WTC11 (cell line): ENCODE data around the gene PPP1R14B. TPM values are rescaled to one million over a fixed set of nuclear protein-coding genes. Genes with fewer than 3 reads are reported as not detected.

Experiments used
- ATAC-seq: fragments of 200-7000 bp; cut with Tn5 transposase; 2 replicates; pipeline ENCODE4 v1.10.0; 2021; ENCODE audit warnings: mild to moderate bottlenecking, moderate library complexity
- CTCF ChIA-PET: fragments of 300-600 bp; sonication (Branson Sonifier 250); formaldehyde crosslinking; loops from one replicate; lab custom pipeline; 2021; ENCODE audit warnings: antibody characterized with exemption; lab: Charles Lee
- POLR2A ChIA-PET: fragments of 350-600 bp; sonication (Branson Sonifier 250); formaldehyde crosslinking; loops from one replicate; lab custom pipeline; 2021; ENCODE audit warnings: antibody characterized with exemption; lab: Charles Lee
- DNase-seq: peaks from one replicate; pipeline ENCODE4 v3.0.0; 2021; ENCODE audit warnings: low spot score
- H3K27ac Mint-ChIP-seq: 2 replicates; pipeline ENCODE4 v1.8.0; 2021; ENCODE audit warnings: mixed read lengths
- H3K27me3 Mint-ChIP-seq: 2 replicates; pipeline ENCODE4 v1.8.0; 2021; ENCODE audit warnings: low read depth, mild to moderate bottlenecking, moderate library complexity, mixed read lengths
- H3K36me3 Mint-ChIP-seq: 2 replicates; pipeline ENCODE4 v1.8.0; 2021; ENCODE audit warnings: mixed read lengths
- H3K4me1 Mint-ChIP-seq: 2 replicates; pipeline ENCODE4 v1.8.0; 2022; ENCODE audit warnings: mixed read lengths
- H3K4me3 Mint-ChIP-seq: 2 replicates; pipeline ENCODE4 v1.8.0; 2021; ENCODE audit warnings: mild to moderate bottlenecking, moderate library complexity, mixed read lengths
- H3K9me3 Mint-ChIP-seq: 2 replicates; pipeline ENCODE4 v1.8.0; 2021; ENCODE audit warnings: mixed read lengths
- ATF1 ChIP-seq: sonication (generic); formaldehyde crosslinking; IDR thresholded peaks from 2 replicates; pipeline ENCODE4 v1.8.1; 2023; ENCODE audit warnings: mild to moderate bottlenecking, moderate library complexity, missing genetic modification reagents
- CREM ChIP-seq: sonication (generic); formaldehyde crosslinking; IDR thresholded peaks from 2 replicates; pipeline ENCODE4 v1.8.1; 2022; ENCODE audit warnings: mild to moderate bottlenecking, missing genetic modification reagents, moderate library complexity
- ELF4 ChIP-seq: sonication (generic); formaldehyde crosslinking; IDR thresholded peaks from 2 replicates; pipeline ENCODE4 v1.8.1; 2022; ENCODE audit warnings: low read depth, mild to moderate bottlenecking, moderate library complexity, missing genetic modification reagents
- ETV6 ChIP-seq: sonication (generic); formaldehyde crosslinking; IDR thresholded peaks from 2 replicates; pipeline ENCODE4 v1.8.1; 2022; ENCODE audit warnings: mild to moderate bottlenecking, missing genetic modification reagents
- FOXK1 ChIP-seq: sonication (generic); formaldehyde crosslinking; IDR thresholded peaks from 2 replicates; pipeline ENCODE4 v1.8.0; 2022; ENCODE audit warnings: mild to moderate bottlenecking, moderate library complexity, missing genetic modification reagents
- FOXP1 ChIP-seq: sonication (generic); formaldehyde crosslinking; IDR thresholded peaks from 2 replicates; pipeline ENCODE4 v1.8.0; 2022; ENCODE audit warnings: missing genetic modification reagents, mild to moderate bottlenecking, moderate library complexity, borderline replicate concordance
- HMGA2 ChIP-seq: fragments of 250-450 bp; sonication (Bioruptor Pico); IDR thresholded peaks from 2 replicates; pipeline ENCODE4 v1.4.0; 2021; ENCODE audit warnings: mild to moderate bottlenecking, moderate library complexity
- KAT7 ChIP-seq: sonication (generic); formaldehyde crosslinking; IDR thresholded peaks from 2 replicates; pipeline ENCODE4 v1.8.1; 2023; ENCODE audit warnings: missing genetic modification reagents, mild to moderate bottlenecking, borderline replicate concordance
- NFYB ChIP-seq: sonication (generic); formaldehyde crosslinking; conservative IDR thresholded peaks from 2 replicates; pipeline ENCODE4 v1.8.0; 2022; ENCODE audit warnings: low read depth, missing genetic modification reagents
- NR1H2 ChIP-seq: sonication (generic); formaldehyde crosslinking; IDR thresholded peaks from 2 replicates; pipeline ENCODE4 v1.9.0; 2021; ENCODE audit warnings: mild to moderate bottlenecking, moderate library complexity, missing genetic modification reagents
- NR2C2 ChIP-seq: sonication (generic); formaldehyde crosslinking; IDR thresholded peaks from 2 replicates; pipeline ENCODE4 v1.8.0; 2022; ENCODE audit warnings: mild to moderate bottlenecking, missing genetic modification reagents
- SOX15 ChIP-seq: fragments of 250-450 bp; sonication (Bioruptor Pico); IDR thresholded peaks from 2 replicates; pipeline ENCODE4 v1.9.0; 2021; ENCODE audit warnings: mild to moderate bottlenecking
- TEAD1 ChIP-seq: sonication (generic); formaldehyde crosslinking; IDR thresholded peaks from 2 replicates; pipeline ENCODE4 v1.8.0; 2022; ENCODE audit warnings: mild to moderate bottlenecking, missing genetic modification reagents
- ZNF121 ChIP-seq: sonication (generic); formaldehyde crosslinking; IDR thresholded peaks from 2 replicates; pipeline ENCODE4 v1.8.0; 2023; ENCODE audit warnings: missing genetic modification reagents
- ZNF396 ChIP-seq: fragments of 250-450 bp; sonication (Bioruptor Pico); IDR thresholded peaks from 2 replicates; pipeline ENCODE4 v1.8.0; 2021; ENCODE audit warnings: mild to moderate bottlenecking, moderate library complexity, borderline replicate concordance
- ZNF416 ChIP-seq: fragments of 250-450 bp; sonication (Bioruptor Pico); IDR thresholded peaks from 2 replicates; pipeline ENCODE4 v1.9.0; 2021; ENCODE audit warnings: mild to moderate bottlenecking, inconsistent platforms
- total RNA-seq: library from RNA; stranded (reverse); gene quantifications from 3 replicates; pipeline ENCODE4 v1.2.3, GENCODE V29; 2021
- TF ChIP-seq, protein P1 (sequence below): fragments of 250-450 bp; sonication (Bioruptor Pico); IDR thresholded peaks from 2 replicates; pipeline ENCODE4 v1.8.0; 2021; ENCODE audit warnings: mild to moderate bottlenecking
- TF ChIP-seq, protein P2 (sequence below): sonication (generic); formaldehyde crosslinking; IDR thresholded peaks from 2 replicates; pipeline ENCODE4 v1.8.1; 2022; ENCODE audit warnings: low read depth, missing genetic modification reagents, borderline replicate concordance
- TF ChIP-seq, protein P3 (sequence below): fragments of 250-450 bp; sonication (Bioruptor Pico); IDR thresholded peaks from 2 replicates; pipeline ENCODE4 v1.9.0; 2021; ENCODE audit warnings: mild to moderate bottlenecking, borderline replicate concordance
- TF ChIP-seq, protein P4 (sequence below): sonication (generic); formaldehyde crosslinking; IDR thresholded peaks from 2 replicates; pipeline ENCODE4 v1.8.1; 2023; ENCODE audit warnings: mild to moderate bottlenecking, missing genetic modification reagents, moderate library complexity
- TF ChIP-seq, protein P5 (sequence below): sonication (generic); formaldehyde crosslinking; IDR thresholded peaks from 2 replicates; pipeline ENCODE4 v1.8.1; 2022; ENCODE audit warnings: mild to moderate bottlenecking, moderate library complexity, missing genetic modification reagents
- TF ChIP-seq, protein P6 (sequence below): sonication (generic); formaldehyde crosslinking; IDR thresholded peaks from 2 replicates; pipeline ENCODE4 v1.8.1; 2023; ENCODE audit warnings: mild to moderate bottlenecking, missing genetic modification reagents

Gene PPP1R14B
- total RNA-seq, 1 experiment from 2014 or later: 471 TPM

DNA sequence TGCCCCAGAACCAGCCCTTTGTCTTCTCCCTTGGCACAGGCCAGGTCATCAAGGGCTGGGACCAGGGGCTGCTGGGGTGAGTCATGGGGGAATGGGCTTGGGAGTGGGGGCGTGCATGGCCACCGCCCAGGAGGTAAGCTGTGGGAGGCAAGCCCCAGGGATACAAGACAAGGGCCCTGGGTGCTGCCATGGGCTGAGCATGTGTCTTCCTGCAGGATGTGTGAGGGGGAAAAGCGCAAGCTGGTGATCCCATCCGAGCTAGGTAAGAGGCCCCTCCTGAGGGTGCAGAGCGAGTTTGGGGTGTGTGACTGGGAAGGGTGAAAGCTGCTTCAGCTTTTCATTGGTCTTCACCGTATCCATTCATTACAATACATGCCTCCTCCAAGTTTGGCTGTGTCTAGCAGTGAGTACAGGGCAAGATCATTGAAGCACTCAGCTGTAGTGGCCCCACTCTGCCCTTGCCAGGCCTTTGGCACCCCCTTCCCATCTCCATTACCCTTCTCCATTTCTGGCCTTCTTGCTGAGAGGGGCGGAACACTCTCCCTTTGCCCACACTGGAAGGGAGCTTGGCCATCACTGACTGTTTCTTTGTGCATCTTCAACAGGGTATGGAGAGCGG is 3.4 kb downstream of the PPP1R14B start:
- Mint-ChIP-seq H3K4me1 (peaks cover 36% of the 10 kb centered on the region), H3K4me3 (peak overlapping the region; percentile 88), H3K9me3 (no peaks in the 10 kb centered on the region), H3K36me3 (peaks cover 9% of the 10 kb centered on the region), H3K27me3 (no peaks in the 10 kb centered on the region), H3K27ac (peak overlapping the region; percentile 83)
- TF ChIP-seq NR1H2 (CRISPR knock-in tag) (0 out of 2 replicates have a peak, but pooled peaks have one; percentile 20), ZNF121 (CRISPR knock-in tag) (0 out of 2 replicates have a peak, but pooled peaks have one; percentile 17), FOXK1 (CRISPR knock-in tag) (no peak), ATF1 (CRISPR knock-in tag) (no peak), TEAD1 (CRISPR knock-in tag) (no peak), ETV6 (no peak), NFYB (CRISPR knock-in tag) (no peak)
- TF ChIP-seq, protein P1, sequence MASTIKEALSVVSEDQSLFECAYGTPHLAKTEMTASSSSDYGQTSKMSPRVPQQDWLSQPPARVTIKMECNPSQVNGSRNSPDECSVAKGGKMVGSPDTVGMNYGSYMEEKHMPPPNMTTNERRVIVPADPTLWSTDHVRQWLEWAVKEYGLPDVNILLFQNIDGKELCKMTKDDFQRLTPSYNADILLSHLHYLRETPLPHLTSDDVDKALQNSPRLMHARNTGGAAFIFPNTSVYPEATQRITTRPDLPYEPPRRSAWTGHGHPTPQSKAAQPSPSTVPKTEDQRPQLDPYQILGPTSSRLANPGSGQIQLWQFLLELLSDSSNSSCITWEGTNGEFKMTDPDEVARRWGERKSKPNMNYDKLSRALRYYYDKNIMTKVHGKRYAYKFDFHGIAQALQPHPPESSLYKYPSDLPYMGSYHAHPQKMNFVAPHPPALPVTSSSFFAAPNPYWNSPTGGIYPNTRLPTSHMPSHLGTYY (CRISPR knock-in tag): no peak
- TF ChIP-seq, protein P2, sequence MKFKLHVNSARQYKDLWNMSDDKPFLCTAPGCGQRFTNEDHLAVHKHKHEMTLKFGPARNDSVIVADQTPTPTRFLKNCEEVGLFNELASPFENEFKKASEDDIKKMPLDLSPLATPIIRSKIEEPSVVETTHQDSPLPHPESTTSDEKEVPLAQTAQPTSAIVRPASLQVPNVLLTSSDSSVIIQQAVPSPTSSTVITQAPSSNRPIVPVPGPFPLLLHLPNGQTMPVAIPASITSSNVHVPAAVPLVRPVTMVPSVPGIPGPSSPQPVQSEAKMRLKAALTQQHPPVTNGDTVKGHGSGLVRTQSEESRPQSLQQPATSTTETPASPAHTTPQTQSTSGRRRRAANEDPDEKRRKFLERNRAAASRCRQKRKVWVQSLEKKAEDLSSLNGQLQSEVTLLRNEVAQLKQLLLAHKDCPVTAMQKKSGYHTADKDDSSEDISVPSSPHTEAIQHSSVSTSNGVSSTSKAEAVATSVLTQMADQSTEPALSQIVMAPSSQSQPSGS (CRISPR knock-in tag): no peak
- TF ChIP-seq, protein P3, sequence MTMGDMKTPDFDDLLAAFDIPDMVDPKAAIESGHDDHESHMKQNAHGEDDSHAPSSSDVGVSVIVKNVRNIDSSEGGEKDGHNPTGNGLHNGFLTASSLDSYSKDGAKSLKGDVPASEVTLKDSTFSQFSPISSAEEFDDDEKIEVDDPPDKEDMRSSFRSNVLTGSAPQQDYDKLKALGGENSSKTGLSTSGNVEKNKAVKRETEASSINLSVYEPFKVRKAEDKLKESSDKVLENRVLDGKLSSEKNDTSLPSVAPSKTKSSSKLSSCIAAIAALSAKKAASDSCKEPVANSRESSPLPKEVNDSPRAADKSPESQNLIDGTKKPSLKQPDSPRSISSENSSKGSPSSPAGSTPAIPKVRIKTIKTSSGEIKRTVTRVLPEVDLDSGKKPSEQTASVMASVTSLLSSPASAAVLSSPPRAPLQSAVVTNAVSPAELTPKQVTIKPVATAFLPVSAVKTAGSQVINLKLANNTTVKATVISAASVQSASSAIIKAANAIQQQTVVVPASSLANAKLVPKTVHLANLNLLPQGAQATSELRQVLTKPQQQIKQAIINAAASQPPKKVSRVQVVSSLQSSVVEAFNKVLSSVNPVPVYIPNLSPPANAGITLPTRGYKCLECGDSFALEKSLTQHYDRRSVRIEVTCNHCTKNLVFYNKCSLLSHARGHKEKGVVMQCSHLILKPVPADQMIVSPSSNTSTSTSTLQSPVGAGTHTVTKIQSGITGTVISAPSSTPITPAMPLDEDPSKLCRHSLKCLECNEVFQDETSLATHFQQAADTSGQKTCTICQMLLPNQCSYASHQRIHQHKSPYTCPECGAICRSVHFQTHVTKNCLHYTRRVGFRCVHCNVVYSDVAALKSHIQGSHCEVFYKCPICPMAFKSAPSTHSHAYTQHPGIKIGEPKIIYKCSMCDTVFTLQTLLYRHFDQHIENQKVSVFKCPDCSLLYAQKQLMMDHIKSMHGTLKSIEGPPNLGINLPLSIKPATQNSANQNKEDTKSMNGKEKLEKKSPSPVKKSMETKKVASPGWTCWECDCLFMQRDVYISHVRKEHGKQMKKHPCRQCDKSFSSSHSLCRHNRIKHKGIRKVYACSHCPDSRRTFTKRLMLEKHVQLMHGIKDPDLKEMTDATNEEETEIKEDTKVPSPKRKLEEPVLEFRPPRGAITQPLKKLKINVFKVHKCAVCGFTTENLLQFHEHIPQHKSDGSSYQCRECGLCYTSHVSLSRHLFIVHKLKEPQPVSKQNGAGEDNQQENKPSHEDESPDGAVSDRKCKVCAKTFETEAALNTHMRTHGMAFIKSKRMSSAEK (CRISPR knock-in tag): 0 out of 2 replicates have a peak, but pooled peaks have one; percentile 18
- DNase-seq (no peak), ATAC-seq (no peak)
- ChIA-PET POLR2A (interaction anchor here (0.6 to 1.8 kb wide), 6 partner anchors 15 to 1483 kb away, joined by 3 to 6 read pairs (median 4); partner anchors contain the start of gene STIP1), CTCF (interaction anchor here (1.1 to 3.8 kb wide), 6 partner anchors 8 to 112 kb away, joined by 4 to 50 read pairs (median 10); partner anchors contain the start of gene PLCB3)

DNA sequence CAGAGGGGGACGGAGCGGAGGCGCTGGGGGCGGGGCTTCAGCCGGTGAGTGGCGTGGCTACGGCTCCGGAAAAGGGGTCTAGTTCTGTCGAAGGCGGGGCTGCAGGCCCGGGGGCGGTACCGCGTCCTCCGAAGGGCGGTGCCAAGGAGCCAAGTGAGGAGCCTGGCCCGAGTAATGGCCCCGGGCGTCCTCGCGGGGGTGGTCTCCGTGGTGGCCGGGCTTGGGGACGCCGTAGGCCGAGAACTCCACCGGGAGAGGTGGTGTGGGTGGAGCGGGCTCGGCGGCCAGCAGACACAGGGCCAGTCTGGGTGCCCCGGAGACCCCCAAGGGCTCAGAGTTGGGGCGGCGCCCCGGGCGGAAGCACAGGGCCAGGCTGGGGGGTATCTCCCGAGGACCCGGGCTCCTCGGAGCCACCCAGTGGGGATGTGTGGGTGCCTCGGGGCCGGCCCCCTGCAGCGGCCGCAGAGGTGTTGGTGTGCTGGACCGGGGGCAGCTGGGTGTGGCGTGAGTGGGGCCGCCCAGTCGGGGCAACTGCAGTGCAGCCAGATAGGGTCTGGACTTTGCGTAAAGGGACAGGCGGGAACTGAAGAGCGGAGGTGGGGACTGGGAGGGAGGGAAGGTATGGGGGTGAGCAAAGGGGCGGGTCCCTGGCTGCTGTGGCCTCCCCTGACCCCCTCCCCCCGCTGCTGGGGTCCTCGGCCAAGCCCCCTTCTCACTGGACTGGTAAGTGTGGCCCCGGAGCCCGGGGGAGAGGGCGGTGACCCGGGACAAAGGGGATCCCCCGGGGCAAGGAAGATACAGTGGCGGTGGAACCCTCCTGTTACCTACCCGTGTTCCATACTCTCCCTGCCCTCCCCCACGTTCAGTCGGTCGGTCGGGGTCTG is 5.0 kb downstream of the PPP1R14B start:
- ChIA-PET POLR2A (interaction anchor here (0.5 to 1.5 kb wide), 12 partner anchors 8 to 89 kb away, joined by 3 to 9 read pairs (median 4); partner anchors contain the start of genes PLCB3, PRDX5, STIP1 and TRMT112), CTCF (interaction anchor here (0.6 to 3.8 kb wide), 16 partner anchors 9 to 322 kb away, joined by 3 to 50 read pairs (median 5); partner anchors contain the start of genes ESRRA, NUDT22, PLCB3 and PRDX5)
- Mint-ChIP-seq H3K36me3 (peaks cover 12% of the 10 kb centered on the region), H3K27me3 (no peaks in the 10 kb centered on the region), H3K4me3 (peak overlapping the region; percentile 88), H3K9me3 (no peaks in the 10 kb centered on the region), H3K27ac (peak overlapping the region; percentile 86; the same call in 1 of the 2 replicates), H3K4me1 (peaks cover 30% of the 10 kb centered on the region)
- DNase-seq (peak; percentile 100), ATAC-seq (peak; percentile 11)
- TF ChIP-seq, protein P4, sequence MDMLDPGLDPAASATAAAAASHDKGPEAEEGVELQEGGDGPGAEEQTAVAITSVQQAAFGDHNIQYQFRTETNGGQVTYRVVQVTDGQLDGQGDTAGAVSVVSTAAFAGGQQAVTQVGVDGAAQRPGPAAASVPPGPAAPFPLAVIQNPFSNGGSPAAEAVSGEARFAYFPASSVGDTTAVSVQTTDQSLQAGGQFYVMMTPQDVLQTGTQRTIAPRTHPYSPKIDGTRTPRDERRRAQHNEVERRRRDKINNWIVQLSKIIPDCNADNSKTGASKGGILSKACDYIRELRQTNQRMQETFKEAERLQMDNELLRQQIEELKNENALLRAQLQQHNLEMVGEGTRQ (CRISPR knock-in tag): no peak
- TF ChIP-seq ZNF416 (CRISPR knock-in tag): no peak
- no peak; the same call in 1 of the 2 replicates for TF ChIP-seq FOXP1 (CRISPR knock-in tag)
- TF ChIP-seq, protein P5, sequence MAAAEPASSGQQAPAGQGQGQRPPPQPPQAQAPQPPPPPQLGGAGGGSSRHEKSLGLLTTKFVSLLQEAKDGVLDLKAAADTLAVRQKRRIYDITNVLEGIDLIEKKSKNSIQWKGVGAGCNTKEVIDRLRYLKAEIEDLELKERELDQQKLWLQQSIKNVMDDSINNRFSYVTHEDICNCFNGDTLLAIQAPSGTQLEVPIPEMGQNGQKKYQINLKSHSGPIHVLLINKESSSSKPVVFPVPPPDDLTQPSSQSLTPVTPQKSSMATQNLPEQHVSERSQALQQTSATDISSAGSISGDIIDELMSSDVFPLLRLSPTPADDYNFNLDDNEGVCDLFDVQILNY (CRISPR knock-in tag): peak; percentile 33; the same call in 1 of the 2 replicates
- no peak for TF ChIP-seq ELF4 (CRISPR knock-in tag)
- TF ChIP-seq SOX15 (CRISPR knock-in tag): no peak
- TF ChIP-seq, protein P6, sequence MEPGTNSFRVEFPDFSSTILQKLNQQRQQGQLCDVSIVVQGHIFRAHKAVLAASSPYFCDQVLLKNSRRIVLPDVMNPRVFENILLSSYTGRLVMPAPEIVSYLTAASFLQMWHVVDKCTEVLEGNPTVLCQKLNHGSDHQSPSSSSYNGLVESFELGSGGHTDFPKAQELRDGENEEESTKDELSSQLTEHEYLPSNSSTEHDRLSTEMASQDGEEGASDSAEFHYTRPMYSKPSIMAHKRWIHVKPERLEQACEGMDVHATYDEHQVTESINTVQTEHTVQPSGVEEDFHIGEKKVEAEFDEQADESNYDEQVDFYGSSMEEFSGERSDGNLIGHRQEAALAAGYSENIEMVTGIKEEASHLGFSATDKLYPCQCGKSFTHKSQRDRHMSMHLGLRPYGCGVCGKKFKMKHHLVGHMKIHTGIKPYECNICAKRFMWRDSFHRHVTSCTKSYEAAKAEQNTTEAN (CRISPR knock-in tag): 0 out of 2 replicates have a peak, but pooled peaks have one; percentile 10
- TF ChIP-seq ZNF396 (CRISPR knock-in tag): no peak
- TF ChIP-seq CREM (CRISPR knock-in tag): 0 out of 2 replicates have a peak, but pooled peaks have one; percentile 20
- peak; percentile 68; the same call in 1 of the 2 replicates for TF ChIP-seq KAT7 (CRISPR knock-in tag)
- no peak for TF ChIP-seq HMGA2 (CRISPR knock-in tag)
- no peak for TF ChIP-seq NR2C2
